ENCODE measurements around the gene UBE2J2. TPM values are rescaled to one million over a fixed set of nuclear protein-coding genes. Genes with fewer than 3 reads are reported as not detected.

The UBE2J2 gene
- total and polyA plus RNA-seq, 4 donors = 21.0 to 30.4 (median 25.8) TPM

DNA sequence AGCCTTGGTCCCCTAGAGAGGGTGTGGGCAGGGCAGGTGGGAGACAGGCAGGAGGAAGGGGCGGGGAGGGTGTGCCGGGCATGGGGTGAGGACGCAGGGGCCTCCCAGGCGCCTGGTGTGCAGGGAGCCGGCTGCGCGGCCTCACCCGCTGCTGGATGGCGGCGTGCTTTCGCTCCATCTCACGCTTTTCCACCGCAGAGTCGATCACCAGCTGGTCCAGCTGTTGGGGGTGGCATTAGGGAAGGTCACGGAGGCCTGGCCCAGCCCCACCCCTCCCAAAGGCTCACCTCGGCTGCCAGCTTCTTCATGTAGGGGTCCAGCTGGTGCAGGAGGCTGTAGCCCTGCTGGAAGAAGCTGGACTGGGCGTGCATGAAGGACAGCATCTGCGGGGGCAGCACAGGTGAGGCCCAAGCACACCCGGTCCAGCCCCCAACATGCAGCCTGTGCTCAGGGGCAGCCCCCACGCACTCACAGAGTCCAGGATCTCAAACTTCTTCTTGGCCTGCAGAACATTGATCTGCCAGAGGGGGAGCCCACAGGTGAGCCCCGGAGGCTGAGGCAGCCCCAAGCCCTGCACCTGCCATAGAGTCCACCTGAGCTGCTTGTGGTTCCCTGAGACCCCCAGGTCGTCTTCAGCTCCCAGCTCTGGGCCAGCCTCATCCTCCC lies 26.2 kb upstream of the UBE2J2 start:
- Histone ChIP-seq H3K27me3 (ENCODE audit: control insufficient read depth in 4 of 4, insufficient read depth in 4 of 4, low read length in 3 of 4) (no peaks in the 10 kb centered on the region), H3K4me1 (ENCODE audit: control insufficient read depth in 4 of 4, insufficient read depth in 4 of 4, low read length in 3 of 4) (peaks cover 1 to 6% (median 2%) of the 10 kb centered on the region in 4 donors), H3K4me3 (ENCODE audit: low read depth in 1 of 3, low read length in 3 of 3) (no peak overlapping the region), H3K9ac (ENCODE audit: low read depth in 1 of 2, low read length in 2 of 2) (no peak overlapping the region), H3K36me3 (ENCODE audit: control insufficient read depth in 4 of 4, insufficient read depth in 3 of 4, low read depth in 1 of 4, low read length in 3 of 4) (peaks cover 0 to 11% (median 2%) of the 10 kb centered on the region in 4 donors), H3K27ac (ENCODE audit: low read depth in 1 of 2, low read length in 2 of 2) (no peak overlapping the region), H3K9me3 (ENCODE audit: control insufficient read depth in 4 of 4, low read length in 3 of 4) (no peaks in the 10 kb centered on the region)
- 92% methylated on average over 22 of the region's 22 CpGs for WGBS
- TF ChIP-seq GABPA (IDR thresholded peaks at IDR 0.05 in 1 of 2, conservative IDR thresholded peaks at IDR 0.05 in 1 of 2) (no peak), CTCF (IDR thresholded peaks at IDR 0.05; ENCODE audit: low read depth, low read length, missing input control) (peak; percentile 24)
- DNase-seq (ENCODE audit: low spot score) = no peak

DNA sequence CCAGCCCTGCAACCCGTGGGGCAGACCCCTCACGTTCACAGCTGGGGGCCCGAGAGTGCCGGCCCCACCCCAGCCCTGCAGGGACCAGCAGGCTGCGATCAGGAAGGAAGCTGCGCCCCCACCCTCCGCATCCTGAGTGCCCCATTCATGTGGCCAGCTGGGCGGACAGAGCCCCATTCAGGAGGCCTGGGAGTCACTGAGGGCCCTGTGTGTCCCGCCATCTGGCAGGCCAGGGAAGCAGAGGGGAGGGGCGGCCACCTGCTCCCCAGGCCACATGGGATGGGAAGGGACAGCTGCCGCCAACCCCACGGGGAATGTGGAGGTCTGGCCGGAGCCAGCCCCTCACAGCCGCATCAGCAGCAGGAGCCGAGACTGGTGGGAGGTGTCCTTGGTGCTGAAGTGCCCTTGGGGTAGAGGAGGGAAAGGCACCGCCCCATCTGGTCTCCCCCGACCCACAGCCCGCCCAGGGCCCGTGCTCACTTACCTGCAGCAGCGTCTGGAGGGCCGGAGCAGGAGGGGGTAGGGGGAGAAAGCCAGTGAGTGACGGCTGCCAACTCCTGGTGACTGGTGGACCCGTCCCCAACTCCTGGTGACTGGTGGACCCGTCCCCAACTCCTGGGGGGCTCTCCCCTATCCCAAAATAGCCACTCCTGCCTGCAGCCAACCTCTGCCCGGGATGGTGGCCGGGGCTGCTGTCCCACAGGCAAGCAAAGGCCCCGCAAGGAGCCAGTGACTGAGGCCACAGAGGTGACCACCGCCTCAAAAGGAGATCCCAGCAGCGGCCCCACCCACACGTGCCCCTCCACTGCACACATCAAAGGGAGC lies 25.4 kb upstream of the UBE2J2 start:
- Histone ChIP-seq H3K4me1 (ENCODE audit: control insufficient read depth in 4 of 4, insufficient read depth in 4 of 4, low read length in 3 of 4) (no peaks in the 10 kb centered on the region), H3K36me3 (ENCODE audit: control insufficient read depth in 4 of 4, insufficient read depth in 3 of 4, low read depth in 1 of 4, low read length in 3 of 4) (peaks cover 0 to 14% (median 2%) of the 10 kb centered on the region in 4 donors), H3K9me3 (ENCODE audit: control insufficient read depth in 4 of 4, low read length in 3 of 4) (no peaks in the 10 kb centered on the region), H3K4me3 (ENCODE audit: low read depth in 1 of 3, low read length in 3 of 3) (no peak overlapping the region), H3K9ac (ENCODE audit: low read depth in 1 of 2, low read length in 2 of 2) (no peak overlapping the region), H3K27ac (ENCODE audit: low read depth in 1 of 2, low read length in 2 of 2) (no peak overlapping the region), H3K27me3 (ENCODE audit: control insufficient read depth in 4 of 4, insufficient read depth in 4 of 4, low read length in 3 of 4) (no peaks in the 10 kb centered on the region)
- DNase-seq (ENCODE audit: low spot score) = no peak
- WGBS = 91% methylated on average over 30 of the region's 30 CpGs
- TF ChIP-seq REST (IDR thresholded peaks at IDR 0.05) (peak; percentile 90), EGR1 (IDR thresholded peaks at IDR 0.05; ENCODE audit: low read depth in 2 of 2) (no peak)

DNA sequence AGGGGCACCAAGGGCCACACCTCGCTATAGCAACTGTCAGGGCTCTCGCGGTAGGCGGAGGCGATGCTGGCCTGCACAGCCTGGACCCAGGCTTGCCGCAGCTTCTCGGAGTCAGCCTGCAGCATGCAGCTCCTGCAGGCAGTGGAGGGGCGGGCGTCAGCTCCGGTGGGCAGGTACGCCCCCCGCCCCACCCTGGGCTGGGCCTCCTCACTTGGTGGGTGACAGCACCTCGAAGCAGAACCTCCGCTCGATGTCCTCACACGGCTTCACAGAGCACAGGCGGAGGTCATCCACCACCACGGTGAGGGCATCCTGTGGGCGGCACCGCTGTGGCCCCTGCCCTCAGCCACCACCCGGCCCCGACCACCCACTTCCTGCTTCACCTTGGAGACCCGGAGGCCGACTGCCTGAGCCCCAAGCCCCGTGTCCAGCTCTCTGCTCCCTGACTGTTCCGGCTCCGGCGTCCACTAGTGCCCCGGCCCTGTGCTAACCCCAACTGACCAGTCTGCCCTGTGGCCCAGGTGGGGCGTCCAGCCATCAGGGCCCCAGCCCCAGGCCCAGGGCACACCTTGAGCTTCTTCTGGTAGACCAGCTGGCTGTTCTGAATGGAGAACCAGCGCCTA lies 24.3 kb upstream of the UBE2J2 start:
- Histone ChIP-seq H3K9me3 (ENCODE audit: control insufficient read depth in 4 of 4, low read length in 3 of 4) (no peaks in the 10 kb centered on the region), H3K27me3 (ENCODE audit: control insufficient read depth in 4 of 4, insufficient read depth in 4 of 4, low read length in 3 of 4) (no peaks in the 10 kb centered on the region), H3K9ac (ENCODE audit: low read depth in 1 of 2, low read length in 2 of 2) (no peak overlapping the region), H3K4me3 (ENCODE audit: low read depth in 1 of 3, low read length in 3 of 3) (no peak overlapping the region), H3K36me3 (ENCODE audit: control insufficient read depth in 4 of 4, insufficient read depth in 3 of 4, low read depth in 1 of 4, low read length in 3 of 4) (peaks cover 0 to 17% (median 2%) of the 10 kb centered on the region in 4 donors), H3K4me1 (ENCODE audit: control insufficient read depth in 4 of 4, insufficient read depth in 4 of 4, low read length in 3 of 4) (no peaks in the 10 kb centered on the region), H3K27ac (ENCODE audit: low read depth in 1 of 2, low read length in 2 of 2) (no peak overlapping the region)
- 95% methylated on average over 31 of the region's 31 CpGs for WGBS
- no peak for DNase-seq (ENCODE audit: low spot score)
- TF ChIP-seq YY1 (IDR thresholded peaks at IDR 0.05) = no peak
- TF ChIP-seq FOXA2 (IDR thresholded peaks at IDR 0.05) = no peak
- no peak for TF ChIP-seq TAF1 (conservative IDR thresholded peaks at IDR 0.05)
- TF ChIP-seq JUND (IDR thresholded peaks at IDR 0.05) = no peak
- no peak for TF ChIP-seq NR2F2 (IDR thresholded peaks at IDR 0.05)
- TF ChIP-seq REST (IDR thresholded peaks at IDR 0.05) = no peak
- TF ChIP-seq CTCF (IDR thresholded peaks at IDR 0.05; ENCODE audit: low read depth, low read length, missing input control) = no peak
- no peak for TF ChIP-seq FOXA1 (IDR thresholded peaks at IDR 0.05)
- no peak for TF ChIP-seq RXRA (IDR thresholded peaks at IDR 0.05)
- no peak for TF ChIP-seq EGR1 (IDR thresholded peaks at IDR 0.05; ENCODE audit: low read depth in 2 of 2)
